Fibroblast of lung (primary cell): ENCODE data around the gene NIT1. TPM values are rescaled to one million over a fixed set of nuclear protein-coding genes. Genes with fewer than 3 reads are reported as not detected.
"Not testable (repeated sequence)": the region's sequence is repeated elsewhere in the genome, so short reads cannot be mapped to it uniquely, and the experiment has no call there.

Source experiments
- DNase-seq, 2 donors: peaks; one replicate each; pipeline versions ENCODE4 v3.0.0 to v3.0.0-alpha.2; 2010; ENCODE audit warnings: low read depth in 2 of 2
- H2AFZ ChIP-seq: 2 replicates; pipeline ENCODE4 v1.5.1; 2012; ENCODE audit warnings: low read length, control low read depth, inconsistent platforms
- H3K27ac ChIP-seq: 2 replicates; pipeline ENCODE4 v1.5.1; 2011; ENCODE audit warnings: low read length, control low read depth; ENCODE audit not compliant: insufficient read depth
- H3K27me3 ChIP-seq: 2 replicates; pipeline ENCODE4 v1.5.1; 2011; ENCODE audit warnings: mild to moderate bottlenecking, low read length; ENCODE audit not compliant: control insufficient read depth, insufficient read depth
- H3K36me3 ChIP-seq: 2 replicates; pipeline ENCODE4 v1.5.1; 2011; ENCODE audit warnings: low read length; ENCODE audit not compliant: control insufficient read depth, insufficient read depth
- H3K4me1 ChIP-seq: 2 replicates; pipeline ENCODE4 v1.5.1; 2011; ENCODE audit warnings: low read length; ENCODE audit not compliant: control insufficient read depth, insufficient read depth; ENCODE audit errors: extremely low read depth
- H3K4me2 ChIP-seq: 2 replicates; pipeline ENCODE4 v1.5.1; 2011; ENCODE audit warnings: low read length, control low read depth; ENCODE audit not compliant: insufficient read depth; ENCODE audit errors: extremely low read depth
- H3K4me3 ChIP-seq, 4 experiments: fragments of 200-600 bp in 1 of 4; sonication (generic) in 1 of 4; replicated peaks in 1 of 4; 2 replicates each; pipeline ENCODE4 v1.5.1; 2011 to 2016; ENCODE audit warnings: low read length in 4 of 4, low read depth in 3 of 4, mild to moderate bottlenecking in 3 of 4, control low read depth in 2 of 4, inconsistent platforms in 1 of 4, mixed read lengths in 1 of 4; ENCODE audit not compliant: insufficient read depth in 1 of 4; ENCODE audit errors: control extremely low read depth in 1 of 4
- H3K79me2 ChIP-seq: 2 replicates; pipeline ENCODE4 v1.5.1; 2012; ENCODE audit warnings: mild to moderate bottlenecking, low read length, inconsistent platforms; ENCODE audit not compliant: control insufficient read depth, insufficient read depth
- H3K9ac ChIP-seq: 2 replicates; pipeline ENCODE4 v1.5.1; 2011; ENCODE audit warnings: mild to moderate bottlenecking, low read length, control low read depth; ENCODE audit not compliant: insufficient read depth
- H3K9me3 ChIP-seq: 2 replicates; pipeline ENCODE4 v1.5.1; 2012; ENCODE audit warnings: low read depth, low read length; ENCODE audit not compliant: control insufficient read depth, insufficient read depth
- H4K20me1 ChIP-seq: 2 replicates; pipeline ENCODE4 v1.5.1; 2011; ENCODE audit warnings: low read length; ENCODE audit not compliant: control insufficient read depth, insufficient read depth; ENCODE audit errors: extremely low read depth
- CTCF ChIP-seq, 2 donors: IDR thresholded peaks in 1 of 2; conservative IDR thresholded peaks in 1 of 2; 1 replicate in 1 of 2; 2 replicates in 1 of 2; pipeline ENCODE4 v1.5.1; 2011 to 2012; ENCODE audit warnings: low read length in 2 of 2, control low read depth in 1 of 2, inconsistent platforms in 1 of 2, low read depth in 1 of 2, mild to moderate bottlenecking in 1 of 2
- EZH2 ChIP-seq: IDR thresholded peaks from 2 replicates; pipeline ENCODE4 v1.5.1; 2012; ENCODE audit warnings: low read length, control low read depth, mild to moderate bottlenecking; ENCODE audit errors: missing control alignments
- polyA plus RNA-seq, 2 donors: library from polyadenylated mRNA; depleted of rRNA in 1 of 2; stranded (reverse) in 1 of 2; unstranded in 1 of 2; fragments of >200 nt; gene quantifications; 2 replicates each; pipeline ENCODE4 v1.2.1, GENCODE V29; 2011 to 2012; ENCODE audit warnings: missing spikeins in 1 of 2
- total RNA-seq: library from RNA; depleted of rRNA; stranded (reverse); fragments of >200 nt; gene quantifications from 2 replicates; pipeline ENCODE4 v1.2.1, GENCODE V29; 2014

The NIT1 gene
- total and polyA plus RNA-seq, 2 donors (not counting 1 experiment from before 2014, with no cell fraction given) = 30.6 to 42.6 TPM

GRCh38 chr1:161113915-161114314 lies 4.0 kb upstream of the NIT1 start:
- no peaks in the 10 kb centered on the region for H3K9me3 ChIP-seq
- no peak overlapping the region for H3K27ac ChIP-seq
- H2AFZ ChIP-seq = no peak overlapping the region
- H3K79me2 ChIP-seq = peaks cover 76% of the 10 kb centered on the region
- DNase-seq = no peak
- peaks cover 9% of the 10 kb centered on the region for H3K4me1 ChIP-seq
- peaks cover 2% of the 10 kb centered on the region for H4K20me1 ChIP-seq
- no peak for TF ChIP-seq CTCF (conservative IDR thresholded peaks at IDR 0.05 in 1 of 2, IDR thresholded peaks at IDR 0.05 in 1 of 2; ENCODE audit: low read depth in 1 of 2, low read length in 2 of 2)
- no peak for TF ChIP-seq EZH2
- no peak overlapping the region for H3K9ac ChIP-seq
- no peak overlapping the region for H3K4me2 ChIP-seq
- no peak overlapping the region for H3K4me3 ChIP-seq
- no peaks in the 10 kb centered on the region for H3K27me3 ChIP-seq
- H3K36me3 ChIP-seq = peaks cover 2% of the 10 kb centered on the region

- no peaks in the 10 kb centered on the region for H3K27me3 ChIP-seq
- peak in 1 of 2 donors; percentile 34 for DNase-seq
- peaks cover 15% of the 10 kb centered on the region for H3K4me1 ChIP-seq
- no peak overlapping the region for H2AFZ ChIP-seq
- H3K36me3 ChIP-seq = peaks cover 2% of the 10 kb centered on the region
- H3K4me3 ChIP-seq = no peak overlapping the region
- H3K4me2 ChIP-seq = no peak overlapping the region
- H3K9me3 ChIP-seq = no peaks in the 10 kb centered on the region
- H4K20me1 ChIP-seq = peaks cover 2% of the 10 kb centered on the region
- no peak overlapping the region for H3K27ac ChIP-seq
- TF ChIP-seq CTCF (conservative IDR thresholded peaks at IDR 0.05 in 1 of 2, IDR thresholded peaks at IDR 0.05 in 1 of 2; ENCODE audit: low read depth in 1 of 2, low read length in 2 of 2) (no peak), EZH2 (no peak)
- H3K79me2 ChIP-seq = peaks cover 78% of the 10 kb centered on the region
- no peak overlapping the region for H3K9ac ChIP-seq
Observed at GRCh38 chr1:161114556-161114955, 3.3 kb upstream of the NIT1 start.

GRCh38 chr1:161115132-161115711 lies 2.7 kb upstream of the NIT1 start:
- peaks cover 75% of the 10 kb centered on the region for H3K79me2 ChIP-seq
- peaks cover 2% of the 10 kb centered on the region for H4K20me1 ChIP-seq
- peak overlapping the region; percentile 18 for H3K27ac ChIP-seq
- H3K4me2 ChIP-seq = peak overlapping the region; percentile 57
- H3K4me3 ChIP-seq = peak overlapping the region in 1 of 4 experiments; percentile 1
- TF ChIP-seq EZH2 = no peak
- no peak for TF ChIP-seq CTCF (conservative IDR thresholded peaks at IDR 0.05 in 1 of 2, IDR thresholded peaks at IDR 0.05 in 1 of 2; ENCODE audit: low read depth in 1 of 2, low read length in 2 of 2)
- no peak overlapping the region for H2AFZ ChIP-seq
- peak; percentile 90 to 96 for DNase-seq
- H3K9ac ChIP-seq = no peak overlapping the region
- H3K27me3 ChIP-seq = no peaks in the 10 kb centered on the region
- peaks cover 2% of the 10 kb centered on the region for H3K36me3 ChIP-seq
- no peaks in the 10 kb centered on the region for H3K9me3 ChIP-seq
- peaks cover 15% of the 10 kb centered on the region for H3K4me1 ChIP-seq

GRCh38 chr1:161115961-161116360 lies 1.9 kb upstream of the NIT1 start:
- not testable (repeated sequence) for H3K9me3 ChIP-seq, DNase-seq, H3K9ac ChIP-seq, H2AFZ ChIP-seq, H3K36me3 ChIP-seq, H3K27me3 ChIP-seq, H3K4me3 ChIP-seq, H3K27ac ChIP-seq, H3K4me2 ChIP-seq, H4K20me1 ChIP-seq
- Histone ChIP-seq H3K79me2 (peaks cover 72% of the 10 kb centered on the region), H3K4me1 (peaks cover 15% of the 10 kb centered on the region)
